Activated T-helper 9 cell treated with anti-CD3 and anti-CD28 coated beads, Interleukin-2, amount 50 U/mL, for 16 hours (primary cell): ENCODE data around the gene EXOC4.

Experiments used
- DNase-seq: peaks from one replicate; pipeline ENCODE4 v3.0.0-alpha.2; 2020; ENCODE audit warnings: low read depth

EXOC4 gene

DNA sequence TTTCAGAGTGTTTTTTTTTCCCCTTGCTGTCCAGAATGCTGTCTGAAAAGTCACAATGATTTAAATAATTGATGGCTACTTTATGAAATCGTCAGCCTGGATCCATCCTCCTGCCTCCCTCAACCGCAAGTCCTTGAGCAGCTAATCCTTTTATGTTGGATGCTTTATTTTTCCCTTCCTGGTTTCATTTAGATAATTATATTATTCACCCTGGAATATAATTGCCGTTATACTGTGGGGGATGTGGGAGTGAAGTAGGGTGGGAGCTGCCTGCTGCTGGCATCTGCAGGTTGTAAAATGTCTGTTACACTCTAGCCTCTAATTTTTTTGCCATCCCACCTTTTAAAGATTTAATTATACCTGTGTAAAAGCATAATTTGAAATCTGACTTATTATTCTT lies 583.8 kb downstream of the EXOC4 start:
- no peak for DNase-seq

- no peak for DNase-seq
Measured at GRCh38 chr7:133837224-133837623, 584.3 kb downstream of the EXOC4 start.

DNA sequence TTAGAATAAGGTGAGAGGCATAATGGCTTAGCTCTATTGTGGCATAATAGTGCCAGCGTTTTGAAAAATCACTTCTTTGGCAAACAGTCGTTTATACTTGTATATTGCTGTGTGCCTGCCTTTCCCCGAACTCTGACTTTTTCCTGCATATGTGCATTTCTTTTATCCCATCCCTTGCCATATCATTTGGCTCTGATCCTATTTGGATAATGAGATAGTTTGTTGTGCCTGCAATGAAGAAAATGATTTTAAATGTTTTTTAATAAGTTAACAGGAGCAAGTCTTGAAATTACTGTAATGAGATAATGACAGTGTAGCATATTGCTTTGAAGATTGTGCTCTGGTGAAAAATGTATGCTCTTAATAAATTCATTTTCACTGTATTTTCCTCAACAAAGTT lies 586.2 kb downstream of the EXOC4 start:
- DNase-seq, result no peak

DNA sequence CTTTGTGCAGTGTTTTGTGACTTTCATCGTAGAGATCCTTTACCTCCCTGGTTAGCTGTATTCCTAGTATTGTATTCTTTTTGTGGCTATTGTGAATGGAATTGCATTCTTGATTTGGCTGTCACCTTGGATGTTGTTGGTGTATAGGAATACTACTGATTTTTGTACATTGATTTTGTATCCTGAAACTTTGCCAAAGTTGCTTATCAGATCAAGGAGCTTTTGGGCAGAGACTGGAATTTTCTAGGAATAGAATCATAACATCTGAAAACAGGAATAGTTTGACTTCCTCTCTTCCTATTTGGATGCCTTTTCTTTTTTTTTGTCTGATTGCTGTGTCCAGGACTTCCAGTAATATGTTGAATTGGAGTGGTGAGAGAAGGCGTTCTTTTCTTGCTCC lies 590.5 kb downstream of the EXOC4 start:
- no peak for DNase-seq

DNA sequence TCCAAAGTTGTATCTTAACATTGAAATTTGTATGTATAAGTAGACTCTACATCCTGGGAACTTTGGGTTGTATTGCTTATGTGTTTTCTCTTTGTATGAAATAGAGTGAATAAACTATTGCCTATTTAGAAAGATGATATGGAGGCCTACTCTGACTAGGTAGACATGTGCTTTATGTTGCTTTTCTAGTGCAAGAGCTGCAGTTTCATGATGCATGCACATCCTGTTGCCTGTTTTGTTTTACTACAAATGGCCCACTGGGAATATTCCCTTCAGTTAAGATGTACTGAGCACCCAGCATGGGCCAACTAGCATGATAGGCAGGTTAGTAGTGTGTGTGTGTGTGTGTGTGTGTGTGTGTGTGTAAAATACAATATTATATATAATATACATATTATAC lies 592.1 kb downstream of the EXOC4 start:
- DNase-seq, result no peak

GRCh38 chr7:133846203-133846945 lies 593.5 kb downstream of the EXOC4 start:
- DNase-seq, result no peak

GRCh38 chr7:133850497-133851280 lies 597.8 kb downstream of the EXOC4 start:
- DNase-seq, result no peak

DNA sequence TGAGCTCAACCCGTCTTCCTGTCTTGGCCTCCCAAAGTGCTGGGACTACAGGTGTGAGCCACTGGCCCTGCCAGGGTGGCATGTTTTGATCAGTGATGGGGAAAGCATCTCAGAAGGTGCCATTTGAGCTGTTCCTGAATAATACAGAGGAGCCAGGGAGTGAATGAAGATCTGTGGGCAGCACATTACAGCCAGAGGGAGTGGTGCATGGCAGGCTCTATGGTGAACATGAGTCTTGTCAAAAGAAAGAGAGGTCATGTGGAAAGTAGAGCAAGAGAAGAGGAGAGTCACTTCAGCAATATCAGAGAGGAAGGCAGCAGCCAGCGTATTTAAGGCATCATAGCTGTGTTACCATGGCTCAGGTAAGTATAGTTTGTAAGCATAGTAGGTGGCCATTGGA lies 598.5 kb downstream of the EXOC4 start:
- DNase-seq, result no peak

- DNase-seq, result no peak
Measured at GRCh38 chr7:133853706-133854276, 600.9 kb downstream of the EXOC4 start.

DNA sequence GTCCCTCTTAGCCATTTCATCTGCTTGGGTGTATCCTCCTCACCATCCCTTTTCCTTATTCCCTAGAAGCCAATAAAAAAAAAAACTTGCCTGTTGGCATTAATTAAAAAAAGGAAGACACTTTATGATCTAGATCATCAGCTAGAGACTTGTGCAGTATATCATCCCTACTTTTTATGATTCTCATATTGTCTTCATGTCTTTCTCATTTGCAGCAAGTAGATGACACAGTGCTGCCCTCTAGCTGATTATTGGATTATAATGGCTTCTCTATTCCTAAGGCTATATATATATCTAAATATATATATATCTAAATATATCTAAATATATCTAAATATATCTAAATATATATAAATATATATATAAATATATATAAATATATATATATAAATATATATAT lies 601.9 kb downstream of the EXOC4 start:
- no peak for DNase-seq

DNA sequence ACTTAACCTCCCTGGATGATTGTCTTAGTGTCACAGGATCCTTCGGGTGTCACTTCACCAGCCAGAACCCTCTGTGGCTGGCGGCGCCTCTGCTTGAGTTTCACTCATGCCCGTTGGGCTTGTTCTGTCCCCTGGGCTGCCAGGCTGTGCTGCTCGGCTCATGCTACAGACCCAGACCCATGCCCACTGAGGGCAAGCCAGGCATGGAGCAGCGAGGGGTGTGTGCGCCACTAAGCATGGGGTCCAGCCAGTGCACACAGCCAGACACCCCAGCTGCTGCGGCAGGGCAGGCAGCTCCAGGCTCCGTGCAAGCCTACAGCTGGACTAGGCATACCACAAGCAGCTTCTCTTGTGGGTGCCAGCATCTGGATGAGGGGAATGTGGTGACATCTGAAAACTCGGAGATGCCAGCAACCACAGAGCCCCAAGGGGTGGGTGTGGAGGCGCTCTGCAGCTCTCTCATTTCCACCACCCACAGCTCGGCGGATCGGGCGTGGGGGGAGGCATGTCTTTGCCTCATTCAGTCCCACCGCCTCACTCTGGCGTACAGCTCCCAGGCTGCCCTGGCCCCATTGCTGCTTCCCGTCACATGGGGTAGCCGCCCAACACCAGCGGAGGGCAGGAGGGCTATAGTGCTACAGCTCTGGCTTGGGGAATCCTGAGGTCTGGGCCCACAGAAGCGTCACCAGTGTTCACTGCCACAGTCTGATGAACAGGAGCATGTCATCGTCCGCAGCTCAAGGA lies 604.7 kb downstream of the EXOC4 start:
- no peak for DNase-seq

DNA sequence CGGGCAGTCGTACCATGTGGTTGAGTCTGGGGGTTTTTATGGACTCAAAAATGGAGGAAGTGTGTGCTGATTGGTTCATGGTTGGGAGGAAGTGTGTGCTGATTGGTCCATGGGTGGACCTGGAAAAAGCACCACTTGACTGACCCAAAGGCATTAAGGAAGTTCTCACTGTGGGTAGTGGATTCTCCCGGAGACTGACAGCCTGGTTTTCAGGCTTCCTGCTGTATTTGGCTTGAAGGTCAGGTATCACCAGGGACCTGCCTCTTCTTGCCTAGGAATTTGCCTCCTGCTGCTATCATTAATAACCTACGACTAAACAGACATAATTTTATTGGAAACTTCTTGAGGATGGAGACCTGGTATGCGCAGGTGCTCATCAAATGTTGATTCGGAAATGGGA lies 605.4 kb downstream of the EXOC4 start:
- no peak for DNase-seq

DNA sequence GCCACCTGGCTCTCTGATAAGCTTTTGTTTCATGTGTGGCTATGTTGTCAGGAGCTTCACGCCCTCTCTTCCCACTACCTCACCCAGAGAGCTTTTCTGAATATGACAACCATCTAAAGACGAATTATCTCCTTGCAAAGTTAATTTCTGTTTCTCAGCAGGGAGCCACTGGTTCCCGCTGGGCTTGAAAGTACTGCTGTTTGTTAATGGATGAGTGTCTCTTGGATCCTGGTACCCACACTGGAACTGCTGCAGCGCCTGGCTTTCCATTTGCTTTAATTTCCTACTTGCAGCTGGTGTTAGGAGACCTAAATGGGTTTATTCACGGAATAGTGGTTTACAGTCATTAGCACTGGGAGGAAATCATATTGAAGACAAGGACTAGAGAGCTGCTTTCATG lies 606.4 kb downstream of the EXOC4 start:
- no peak for DNase-seq

DNA sequence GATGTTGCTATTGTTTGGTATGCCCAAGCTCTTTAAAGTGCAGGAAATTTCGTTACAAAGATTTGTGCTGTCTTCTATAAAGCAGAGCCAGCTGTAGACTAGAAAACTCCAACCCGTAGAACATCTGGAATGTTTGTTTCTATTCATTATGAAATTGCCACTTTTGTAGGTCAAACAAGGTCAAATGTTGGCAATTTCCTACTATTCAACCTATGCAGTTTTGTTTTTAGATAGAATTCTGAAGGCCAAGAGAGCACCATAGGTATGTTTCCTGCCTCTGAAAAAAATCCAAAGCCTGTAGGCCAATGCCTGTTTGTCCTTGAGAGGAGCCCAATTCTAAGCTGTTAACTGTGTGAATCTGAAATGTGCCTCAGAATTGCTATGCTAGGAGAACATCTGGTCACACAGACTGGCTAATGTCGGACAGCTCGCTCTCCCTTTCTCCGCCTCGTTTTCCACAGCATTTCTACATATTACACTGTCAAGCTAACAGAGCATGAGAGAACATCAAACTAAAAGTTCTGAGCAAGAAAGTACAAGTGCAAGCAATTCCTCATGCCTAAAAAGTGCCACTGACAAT lies 607.1 kb downstream of the EXOC4 start:
- no peak for DNase-seq

- DNase-seq, result no peak
Measured at GRCh38 chr7:133860628-133861335, 607.9 kb downstream of the EXOC4 start.

GRCh38 chr7:133861876-133862275 lies 609.0 kb downstream of the EXOC4 start:
- no peak for DNase-seq

DNA sequence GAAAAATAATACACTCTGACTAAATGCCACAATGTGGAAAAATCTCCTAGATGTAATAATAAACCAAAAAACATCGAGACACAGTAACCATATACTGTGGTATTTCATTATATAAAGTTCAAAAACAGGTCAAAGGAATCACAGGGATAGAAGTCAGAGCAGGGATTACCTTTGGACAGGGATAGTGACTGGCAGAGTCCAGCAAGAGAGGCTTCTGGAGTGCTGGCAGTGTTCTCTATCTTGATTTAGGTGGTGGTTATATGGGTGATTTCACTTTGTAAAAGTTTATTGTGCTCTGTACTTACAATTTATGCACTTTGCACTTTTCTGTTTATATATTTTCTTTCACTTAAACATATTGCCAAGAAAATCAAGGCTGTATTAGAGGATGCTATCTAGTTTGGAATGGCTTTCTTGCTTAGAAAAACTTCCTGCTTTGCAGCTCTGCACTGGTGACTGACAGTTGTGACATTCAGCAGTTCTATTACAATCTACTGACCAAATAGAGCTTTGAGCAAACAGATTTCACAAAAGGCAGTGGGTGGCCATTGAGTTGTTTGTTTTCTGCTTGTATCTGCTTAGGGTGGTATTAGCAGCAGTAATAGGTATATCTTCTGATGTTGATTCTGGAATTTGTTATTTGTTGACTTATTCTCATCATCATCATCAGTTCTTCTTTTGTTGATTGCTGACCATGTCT lies 610.6 kb downstream of the EXOC4 start:
- no peak for DNase-seq

DNA sequence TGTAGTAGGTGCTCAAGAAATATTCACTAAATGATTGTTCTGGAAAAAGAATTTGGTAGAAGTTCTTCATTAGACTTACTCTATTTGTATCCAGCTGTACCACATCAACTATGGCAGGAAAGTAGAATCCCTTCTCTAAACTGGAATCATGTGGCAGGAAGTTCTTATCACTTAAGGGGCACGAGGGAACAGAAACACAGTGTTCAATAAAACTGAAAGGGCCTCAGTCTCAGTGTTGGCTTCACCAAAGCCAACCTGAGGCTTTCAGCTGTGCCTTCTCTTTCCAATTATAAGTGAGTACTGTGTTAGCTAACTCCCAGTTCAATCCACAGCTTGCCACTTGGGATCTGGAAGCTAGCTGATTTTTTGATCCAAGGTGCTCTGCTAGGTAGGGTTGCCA lies 616.7 kb downstream of the EXOC4 start:
- no peak for DNase-seq

DNA sequence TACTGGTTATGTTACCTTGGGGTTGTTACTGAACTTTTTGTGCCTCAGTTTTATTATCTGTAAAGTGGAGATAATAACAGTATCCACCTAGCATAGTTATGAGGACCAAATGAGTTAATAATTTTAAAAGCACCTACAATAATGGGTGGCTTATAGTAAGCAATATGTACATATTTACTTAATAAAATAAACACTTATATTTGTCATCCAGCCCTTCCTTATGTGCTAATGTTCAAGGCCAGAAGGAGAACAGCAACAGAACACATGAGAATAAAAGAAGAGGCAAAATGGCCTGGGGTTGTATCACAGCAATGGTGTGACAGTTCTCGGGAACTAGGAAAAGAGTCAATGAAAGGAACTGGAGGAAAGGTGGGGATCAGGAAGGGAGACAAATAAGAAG lies 618.9 kb downstream of the EXOC4 start:
- no peak for DNase-seq

GRCh38 chr7:133873187-133873586 lies 620.3 kb downstream of the EXOC4 start:
- no peak for DNase-seq

DNA sequence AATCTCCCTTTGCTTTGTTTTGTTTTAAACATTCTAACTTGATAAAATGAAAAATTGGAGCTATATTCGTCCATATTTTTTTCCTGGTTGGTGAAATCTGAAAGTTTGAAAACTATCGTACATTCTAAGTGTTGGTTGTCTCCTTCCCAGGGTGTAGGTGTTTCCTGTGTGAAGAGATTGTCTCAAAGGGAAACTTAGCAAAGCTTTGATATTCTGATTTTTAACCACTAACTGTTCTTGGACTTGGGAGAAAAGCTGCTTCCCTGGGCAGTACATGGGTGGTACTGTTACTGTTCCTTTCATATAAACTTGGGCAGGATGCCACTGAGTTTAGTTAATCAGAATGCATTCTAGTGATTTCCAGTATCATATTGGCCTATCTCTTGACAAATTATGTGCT lies 620.8 kb downstream of the EXOC4 start:
- no peak for DNase-seq
